Stimulated activated CD8-positive, alpha-beta memory T cell treated with anti-CD3 and anti-CD28 coated beads, Interleukin-15, amount 100 ng/mL, for 4 hours (primary cell): ENCODE measurements around the gene CENPP.
"Not testable (repeated sequence)": the region's sequence is repeated elsewhere in the genome, so short reads cannot be mapped to it uniquely, and the experiment has no call there.

ENCODE experiments used
- DNase-seq, 2 donors: peaks; one replicate each; pipeline ENCODE4 v3.0.0-alpha.2; 2020; ENCODE audit warnings: low read depth in 2 of 2

CENPP gene

GRCh38 chr9:92538541-92538940, 212.8 kb downstream of the CENPP start:
- DNase-seq: no peak

GRCh38 chr9:92543972-92544371, 218.2 kb downstream of the CENPP start:
- no peak for DNase-seq

GRCh38 chr9:92545002-92545510, 219.3 kb downstream of the CENPP start:
- DNase-seq: no peak

- DNase-seq: no peak
These were observed 221.6 kb downstream of the CENPP start for GRCh38 chr9:92547356-92547755.

GRCh38 chr9:92550765-92551164, 225.0 kb downstream of the CENPP start:
- no peak for DNase-seq

GRCh38 chr9:92558612-92559374, 233.0 kb downstream of the CENPP start:
- no peak for DNase-seq

GRCh38 chr9:92561374-92562330, 235.9 kb downstream of the CENPP start:
- no peak for DNase-seq

- DNase-seq: no peak
These were observed 236.8 kb downstream of the CENPP start for GRCh38 chr9:92562461-92562967.

GRCh38 chr9:92563116-92564100, 237.7 kb downstream of the CENPP start:
- DNase-seq: no peak

- DNase-seq: no peak
These were observed 238.8 kb downstream of the CENPP start for GRCh38 chr9:92564504-92564903.

GRCh38 chr9:92564982-92565381, 239.2 kb downstream of the CENPP start:
- DNase-seq: no peak

GRCh38 chr9:92571871-92572270, 246.1 kb downstream of the CENPP start:
- not testable (repeated sequence) for DNase-seq

- DNase-seq: not testable (repeated sequence)
These were observed 247.9 kb downstream of the CENPP start for GRCh38 chr9:92573612-92574011.

- DNase-seq: no peak
These were observed 250.4 kb downstream of the CENPP start for GRCh38 chr9:92576175-92576574.

- no peak for DNase-seq
These were observed 264.2 kb downstream of the CENPP start for GRCh38 chr9:92589923-92590322.

GRCh38 chr9:92590377-92590776, 264.6 kb downstream of the CENPP start:
- DNase-seq: no peak

GRCh38 chr9:92592537-92592936, 266.8 kb downstream of the CENPP start:
- no peak for DNase-seq

- no peak for DNase-seq
These were observed 267.5 kb downstream of the CENPP start for GRCh38 chr9:92592946-92593861.

GRCh38 chr9:92595075-92595474, 269.3 kb downstream of the CENPP start:
- DNase-seq: not testable (repeated sequence)

- no peak for DNase-seq
These were observed 270.2 kb downstream of the CENPP start for GRCh38 chr9:92595930-92596329.
